Femur (tissue), 1 donor: ENCODE results near the gene EPS8L3.
A peak's percentile ranks its signal among the peaks of the same experiment; 100 is the strongest.
"Not testable (repeated sequence)": the region's sequence is repeated elsewhere in the genome, so short reads cannot be mapped to it uniquely, and the experiment has no call there.

Experiments used
- DNase-seq: peaks from one replicate; pipeline ENCODE4 v3.0.0-alpha.2; 2017

EPS8L3 gene

GRCh38 chr1:109762039-109762585 lies 1.6 kb downstream of the EPS8L3 start:
- peak; percentile 14 for DNase-seq

- peak; percentile 19 for DNase-seq
These were observed 2.3 kb downstream of the EPS8L3 start for GRCh38 chr1:109761227-109762038.

GRCh38 chr1:109760581-109761226 lies 3.0 kb downstream of the EPS8L3 start:
- peak; percentile 10 for DNase-seq

GRCh38 chr1:109759513-109760334 lies 4.0 kb downstream of the EPS8L3 start:
- peak; percentile 6 for DNase-seq

- no peak for DNase-seq
These were observed 5.6 kb downstream of the EPS8L3 start for GRCh38 chr1:109757936-109758786.

GRCh38 chr1:109756848-109757521 lies 6.7 kb downstream of the EPS8L3 start:
- DNase-seq = peak; percentile 19

GRCh38 chr1:109756325-109756724 lies 7.4 kb downstream of the EPS8L3 start:
- DNase-seq = not testable (repeated sequence)

GRCh38 chr1:109754738-109755137 lies 9.0 kb downstream of the EPS8L3 start:
- DNase-seq = no peak

GRCh38 chr1:109751531-109752260 lies 12.0 kb downstream of the EPS8L3 start:
- DNase-seq = no peak

GRCh38 chr1:109750920-109751319 lies 12.8 kb downstream of the EPS8L3 start:
- no peak for DNase-seq

- no peak for DNase-seq
These were observed 13.4 kb downstream of the EPS8L3 start for GRCh38 chr1:109750241-109750882.

GRCh38 chr1:109749221-109749620 lies 14.5 kb downstream of the EPS8L3 start:
- DNase-seq = no peak

GRCh38 chr1:109748311-109748710 lies 15.4 kb downstream of the EPS8L3 start:
- not testable (repeated sequence) for DNase-seq

- no peak for DNase-seq
These were observed 22.9 kb downstream of the EPS8L3 start, which contains the start of gene GSTM3 for GRCh38 chr1:109740615-109741373. GSTM3 (minus strand) TSS chr1:109741038; CDS start chr1:109740287, 751 bp downstream.

GRCh38 chr1:109739738-109740614 lies 23.7 kb downstream of the EPS8L3 start:
- DNase-seq = peak; percentile 86

- DNase-seq = no peak
These were observed 30.4 kb downstream of the EPS8L3 start for GRCh38 chr1:109733236-109733870.

GRCh38 chr1:109732390-109732881 lies 31.3 kb downstream of the EPS8L3 start:
- no peak for DNase-seq

GRCh38 chr1:109730666-109731065 lies 33.1 kb downstream of the EPS8L3 start:
- no peak for DNase-seq
